GM12892 (cell line): ENCODE measurements around the gene DDX51.

Experiments used
- POLR2A ChIP-seq: IDR thresholded peaks from 2 replicates; pipeline ENCODE4 v1.6.1; 2011; ENCODE audit warnings: low read depth, low read length, control low read depth
- POLR2AphosphoS5 ChIP-seq: IDR thresholded peaks from 2 replicates; pipeline ENCODE4 v1.6.1; 2011; ENCODE audit warnings: low read depth, low read length, control low read depth
- TAF1 ChIP-seq: IDR thresholded peaks from 2 replicates; pipeline ENCODE4 v1.6.1; 2011; ENCODE audit warnings: low read depth, mild to moderate bottlenecking, control low read depth, low read length, borderline replicate concordance

DNA sequence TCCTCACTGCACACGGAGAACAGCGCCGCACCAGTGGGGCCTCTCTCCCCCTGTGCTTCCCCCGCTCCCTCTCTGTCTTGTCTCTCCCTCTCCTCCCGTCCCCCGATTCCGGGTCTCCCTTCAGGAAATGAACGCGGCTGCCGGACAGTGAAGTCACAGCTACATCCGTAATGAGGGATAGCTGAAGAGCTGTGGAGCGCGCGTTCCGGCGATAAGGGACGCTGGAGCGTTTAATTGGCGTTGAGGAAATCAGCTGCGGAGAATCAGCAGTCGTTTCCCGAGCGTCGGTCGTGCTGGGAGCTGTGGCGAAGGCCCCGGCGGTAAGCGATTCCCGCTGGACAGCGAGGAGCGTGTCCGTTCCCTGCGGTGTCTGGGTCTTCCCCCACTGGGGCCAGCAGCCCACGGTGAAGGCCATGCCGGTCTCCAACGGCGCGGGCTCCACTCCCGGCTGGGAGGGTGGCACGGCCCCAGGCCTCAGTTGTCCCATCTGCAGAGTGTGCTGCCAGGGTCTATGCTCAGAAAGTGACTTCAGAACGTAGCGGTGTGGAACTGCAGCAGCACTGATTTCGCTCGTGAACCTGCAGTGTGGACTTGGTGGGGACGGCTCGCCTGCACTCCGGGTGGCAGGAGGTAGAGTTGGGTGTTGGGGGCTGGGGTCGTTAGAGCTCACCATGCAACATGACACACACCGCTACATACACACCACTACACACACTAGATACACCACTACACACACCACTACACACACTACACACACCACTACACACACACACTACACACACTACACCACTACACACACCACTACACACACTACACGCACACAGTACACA, 11.0 kb upstream of the DDX51 start:
- TF ChIP-seq POLR2AphosphoS5 (no peak), POLR2A (no peak), TAF1 (no peak)
